GM18508 (cell line): Measurements from ENCODE around the gene FILIP1L.

ENCODE experiments used
- ATAC-seq: cut with Tn5 transposase; IDR thresholded peaks from one replicate; pipeline ENCODE4 v1.9.1; 2021; ENCODE audit warnings: moderate number of reproducible peaks; ENCODE audit not compliant: insufficient read depth, unreplicated experiment

Gene FILIP1L

GRCh38 chr3:99833617-99834205 lies 280.6 kb downstream of the FILIP1L start:
- ATAC-seq = no peak

GRCh38 chr3:99829844-99830243 lies 284.5 kb downstream of the FILIP1L start:
- no peak for ATAC-seq

- ATAC-seq = no peak
Measured at GRCh38 chr3:99825004-99825640, 289.2 kb downstream of the FILIP1L start.

GRCh38 chr3:99823723-99824711 lies 290.3 kb downstream of the FILIP1L start:
- ATAC-seq = no peak

GRCh38 chr3:99818818-99819217 lies 295.5 kb downstream of the FILIP1L start:
- ATAC-seq = no peak

- ATAC-seq = peak; percentile 92
Measured at GRCh38 chr3:99817437-99818240, 296.7 kb downstream of the FILIP1L start, which contains the start of gene CMSS1. TSS of gene CMSS1 (plus strand) at chr3:99817862.

- no peak for ATAC-seq
Measured at GRCh38 chr3:99817047-99817436, 297.3 kb downstream of the FILIP1L start.

GRCh38 chr3:99810403-99810802 lies 303.9 kb downstream of the FILIP1L start:
- ATAC-seq = no peak

- ATAC-seq = no peak
Measured at GRCh38 chr3:99809565-99809964, 304.7 kb downstream of the FILIP1L start.

GRCh38 chr3:99808163-99808794 lies 306.0 kb downstream of the FILIP1L start:
- no peak for ATAC-seq

GRCh38 chr3:99805160-99805559 lies 309.1 kb downstream of the FILIP1L start:
- ATAC-seq = no peak

GRCh38 chr3:99803297-99803696 lies 311.0 kb downstream of the FILIP1L start:
- ATAC-seq = no peak

- ATAC-seq = no peak
Measured at GRCh38 chr3:99799422-99799821, 314.9 kb downstream of the FILIP1L start.

- ATAC-seq = no peak
Measured at GRCh38 chr3:99795573-99795972, 318.7 kb downstream of the FILIP1L start.

- no peak for ATAC-seq
Measured at GRCh38 chr3:99794485-99794884, 319.8 kb downstream of the FILIP1L start.

GRCh38 chr3:99789011-99789721 lies 325.1 kb downstream of the FILIP1L start:
- peak; percentile 85 for ATAC-seq
